Keratinocyte (primary cell): ENCODE data around the gene MAP3K3.

Experiments
- EZH2 ChIP-seq: IDR thresholded peaks from one replicate; pipeline ENCODE4 v1.6.1; 2012; ENCODE audit warnings: inconsistent platforms, mild to moderate bottlenecking, low read length, moderate library complexity
- TF ChIP-seq, protein P1 (sequence below), 3 experiments: IDR thresholded peaks in 1 of 3; conservative IDR thresholded peaks in 1 of 3; optimal IDR thresholded peaks in 1 of 3; 2 replicates in 2 of 3; 3 replicates in 1 of 3; pipeline versions ENCODE3 to v1.5.1; 2011; ENCODE audit warnings: low read length in 3 of 3, mild to moderate bottlenecking in 3 of 3, moderate library complexity in 2 of 3, control low read depth in 1 of 3, inconsistent platforms in 1 of 3; ENCODE audit not compliant: insufficient read depth in 2 of 3; ENCODE audit errors: extremely low read depth in 1 of 3

DNA sequence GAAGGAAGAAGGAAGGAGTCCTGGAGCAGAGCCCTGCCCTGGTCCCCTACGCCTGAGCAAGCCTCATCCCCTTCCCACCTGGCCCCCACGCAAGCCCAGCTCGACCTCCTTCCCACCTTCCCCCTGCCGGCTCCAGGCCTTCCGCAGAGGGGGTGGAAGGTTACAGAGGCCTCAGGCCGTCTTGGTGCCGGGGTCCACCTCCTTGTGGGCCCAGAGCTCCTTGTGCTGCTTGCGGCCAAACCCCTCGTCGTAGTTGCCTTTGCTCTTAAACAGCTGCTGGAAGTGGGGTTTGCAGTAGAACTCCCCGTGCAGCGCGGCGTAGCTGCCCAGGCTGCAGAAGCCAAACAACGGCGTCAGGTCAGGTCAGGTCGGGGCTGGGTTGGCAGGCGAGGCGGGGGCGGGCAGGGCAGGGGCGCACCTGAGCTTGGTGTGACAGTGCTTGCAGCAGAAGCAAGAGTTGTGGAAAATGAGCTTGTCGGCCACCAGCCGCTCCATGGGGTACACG, 76.2 kb downstream of the MAP3K3 start:
- TF ChIP-seq, protein P1, sequence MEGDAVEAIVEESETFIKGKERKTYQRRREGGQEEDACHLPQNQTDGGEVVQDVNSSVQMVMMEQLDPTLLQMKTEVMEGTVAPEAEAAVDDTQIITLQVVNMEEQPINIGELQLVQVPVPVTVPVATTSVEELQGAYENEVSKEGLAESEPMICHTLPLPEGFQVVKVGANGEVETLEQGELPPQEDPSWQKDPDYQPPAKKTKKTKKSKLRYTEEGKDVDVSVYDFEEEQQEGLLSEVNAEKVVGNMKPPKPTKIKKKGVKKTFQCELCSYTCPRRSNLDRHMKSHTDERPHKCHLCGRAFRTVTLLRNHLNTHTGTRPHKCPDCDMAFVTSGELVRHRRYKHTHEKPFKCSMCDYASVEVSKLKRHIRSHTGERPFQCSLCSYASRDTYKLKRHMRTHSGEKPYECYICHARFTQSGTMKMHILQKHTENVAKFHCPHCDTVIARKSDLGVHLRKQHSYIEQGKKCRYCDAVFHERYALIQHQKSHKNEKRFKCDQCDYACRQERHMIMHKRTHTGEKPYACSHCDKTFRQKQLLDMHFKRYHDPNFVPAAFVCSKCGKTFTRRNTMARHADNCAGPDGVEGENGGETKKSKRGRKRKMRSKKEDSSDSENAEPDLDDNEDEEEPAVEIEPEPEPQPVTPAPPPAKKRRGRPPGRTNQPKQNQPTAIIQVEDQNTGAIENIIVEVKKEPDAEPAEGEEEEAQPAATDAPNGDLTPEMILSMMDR (optimal IDR thresholded peaks at IDR 0.05 in 1 of 3, IDR thresholded peaks at IDR 0.05 in 1 of 3, conservative IDR thresholded peaks at IDR 0.05 in 1 of 3; ENCODE audit: extremely low read depth in 1 of 3, insufficient read depth in 2 of 3, low read length in 3 of 3): no peak
- no peak for TF ChIP-seq EZH2
